NCI-H187 treated with DMSO at 0.1 percent for 48 hours (cell line): ENCODE results near the gene BTF3L4.

Experiments
- DNase-seq: peaks from one replicate; lab custom pipeline; 2025; lab: John Stamatoyannopoulos, UW

The BTF3L4 gene

GRCh38 chr1:52123622-52124021 lies 67.5 kb downstream of the BTF3L4 start:
- no peak for DNase-seq

- no peak for DNase-seq
Measured at GRCh38 chr1:52125736-52126359, 69.8 kb downstream of the BTF3L4 start.

GRCh38 chr1:52127181-52128180 lies 71.4 kb downstream of the BTF3L4 start:
- peak; percentile 40 for DNase-seq

DNA sequence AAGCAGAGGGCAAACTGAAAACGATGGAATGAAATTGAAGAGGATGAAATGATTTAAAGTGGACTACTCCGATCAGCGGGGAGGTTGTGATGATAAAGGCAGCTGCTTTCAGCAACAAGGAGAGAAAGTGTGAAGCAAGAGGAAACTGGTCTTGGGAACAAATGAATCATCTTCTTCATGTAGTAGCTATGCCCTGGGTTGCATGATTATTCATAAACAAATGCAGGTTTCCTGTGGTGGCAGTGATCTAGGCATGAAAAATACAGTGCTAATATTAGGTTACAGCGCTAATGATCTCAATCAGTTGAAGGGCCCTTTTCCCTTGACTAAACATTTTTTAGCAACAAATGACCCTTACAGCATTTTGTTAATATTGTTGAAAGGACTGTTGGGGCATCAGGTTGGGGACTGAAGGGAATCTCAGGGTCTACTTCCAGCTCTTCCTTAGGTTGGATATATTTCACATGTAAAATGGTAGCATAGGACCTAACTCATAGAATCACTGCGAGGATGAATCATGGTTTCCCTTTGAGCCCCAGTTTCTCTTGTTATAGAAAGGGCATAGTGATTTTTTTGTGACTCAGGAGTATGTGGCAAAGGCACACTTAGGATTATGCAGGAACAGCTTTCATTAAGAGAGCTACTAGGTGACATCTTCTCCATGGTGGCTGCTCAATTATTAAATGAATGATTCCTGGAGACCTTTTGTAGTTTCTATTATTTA lies 83.9 kb downstream of the BTF3L4 start:
- DNase-seq: no peak
